Fibroblast of peridontal ligament (primary cell): Measurements from ENCODE around the gene KRT6C.
"Not testable (repeated sequence)": the region's sequence is repeated elsewhere in the genome, so short reads cannot be mapped to it uniquely, and the experiment has no call there.

ENCODE experiments used
- DNase-seq: peaks from one replicate; pipeline ENCODE4 v3.0.0-alpha.2; 2010; ENCODE audit errors: extremely low read depth

KRT6C gene

DNA sequence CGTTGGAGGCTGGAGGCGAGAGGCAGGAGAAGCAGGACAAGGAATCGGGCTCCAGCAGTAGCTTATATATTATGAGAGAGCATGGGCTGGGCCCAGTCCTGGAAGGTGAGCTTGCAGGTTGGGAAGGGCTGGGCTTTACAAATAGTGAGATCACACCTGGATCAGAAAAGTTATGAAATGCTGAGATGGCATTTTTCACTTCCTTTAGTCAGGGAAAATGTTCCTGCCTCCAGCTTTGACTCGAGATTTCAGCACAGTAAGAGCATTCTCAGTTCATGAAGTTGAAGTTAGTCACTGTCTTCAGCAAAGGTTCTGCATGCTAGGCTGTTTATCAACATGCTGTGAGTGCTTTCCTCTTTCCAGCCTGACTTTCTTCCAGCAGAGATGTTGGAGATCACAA lies at the start of gene KRT6C:
Gene KRT6C, minus strand, starts transcription at position 38 of the 400 bp plus-strand sequence. CDS start 68 bp downstream, outside the sequence.
- no peak for DNase-seq

DNA sequence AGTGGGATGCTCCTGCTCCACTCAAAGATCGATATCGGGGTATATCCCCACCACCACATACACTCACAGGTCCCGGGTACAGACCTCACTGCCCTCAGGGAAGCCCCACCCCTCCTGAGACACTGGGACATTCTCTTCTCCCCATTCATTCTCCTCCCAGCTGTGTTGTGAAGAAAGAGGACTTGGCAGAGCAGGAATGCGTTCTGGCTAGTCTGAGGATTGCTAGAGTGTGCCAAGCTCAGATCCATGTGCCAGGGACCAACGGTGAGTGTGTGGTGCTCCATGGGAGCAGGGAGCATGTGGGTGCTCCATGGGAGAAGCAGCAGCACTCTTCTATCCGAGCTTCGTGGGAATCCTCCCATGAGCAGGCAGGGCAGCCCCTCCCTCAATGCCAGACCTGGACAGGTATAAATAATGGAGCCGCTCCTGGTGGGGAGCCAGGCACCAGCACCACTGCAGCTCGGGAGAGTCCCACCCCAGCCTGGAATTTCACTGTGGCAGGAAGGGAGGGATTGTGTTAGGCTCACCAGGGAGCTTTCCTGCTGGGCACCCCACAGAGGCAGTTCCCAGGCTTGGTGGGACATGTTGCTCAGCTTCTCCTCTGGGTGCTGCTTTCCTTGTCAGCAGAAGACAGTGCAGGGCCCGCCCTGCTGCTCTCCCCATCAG lies 48.9 kb upstream of the KRT6C start:
- no peak for DNase-seq

DNA sequence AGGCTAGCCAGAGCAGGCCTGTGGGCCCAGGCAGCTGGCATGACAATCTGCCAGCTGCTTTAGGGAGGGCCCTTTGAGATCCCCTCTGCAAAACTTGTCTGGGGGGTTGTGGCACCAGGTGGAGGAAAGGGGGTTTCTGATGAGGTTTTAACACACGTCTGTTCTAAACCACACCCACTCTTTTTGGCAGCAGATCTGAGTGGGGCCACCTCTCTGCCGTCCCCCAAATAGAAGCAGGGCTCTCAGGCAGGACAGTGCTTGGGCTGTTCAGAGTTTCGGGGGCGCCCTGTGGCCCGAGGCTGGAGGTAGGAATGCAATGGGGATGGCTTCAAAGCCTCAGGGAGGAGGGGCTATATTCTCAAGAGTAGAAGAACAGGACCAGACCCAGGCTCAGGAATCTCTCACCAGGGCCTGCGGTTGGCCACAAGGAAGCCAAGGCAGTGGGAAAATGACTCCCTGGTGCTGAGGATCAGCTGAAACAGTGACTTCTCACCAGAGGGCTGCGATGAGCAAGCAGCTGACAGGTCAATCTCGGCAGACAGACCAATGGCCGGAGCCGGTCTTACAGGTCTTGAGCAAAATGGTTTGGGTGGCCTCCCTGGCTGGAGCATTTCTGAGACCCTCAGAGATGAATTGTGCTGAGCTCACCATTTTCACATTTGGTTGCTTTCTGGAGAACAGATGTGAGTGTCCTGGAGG lies 48.1 kb upstream of the KRT6C start:
- DNase-seq, result no peak

DNA sequence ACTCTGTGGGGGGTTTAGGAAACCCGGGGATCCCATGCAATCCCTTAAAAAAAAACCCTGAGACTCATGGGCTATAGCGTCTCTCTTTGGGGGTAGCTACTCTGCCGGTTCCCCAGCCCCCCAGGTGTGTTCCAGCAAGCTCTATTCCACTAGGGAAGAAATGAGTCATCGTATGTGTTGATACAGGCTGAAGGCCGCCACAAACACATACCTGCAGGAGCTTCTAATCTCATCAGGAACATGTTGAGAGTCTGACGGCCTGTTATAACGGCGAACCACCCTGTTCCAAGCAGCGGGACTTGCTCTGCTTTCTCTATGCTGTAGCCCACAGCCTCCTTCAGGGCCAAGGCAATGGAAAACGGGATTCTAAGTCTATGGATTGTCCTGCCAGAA lies 47.6 kb upstream of the KRT6C start:
- DNase-seq, result no peak

DNA sequence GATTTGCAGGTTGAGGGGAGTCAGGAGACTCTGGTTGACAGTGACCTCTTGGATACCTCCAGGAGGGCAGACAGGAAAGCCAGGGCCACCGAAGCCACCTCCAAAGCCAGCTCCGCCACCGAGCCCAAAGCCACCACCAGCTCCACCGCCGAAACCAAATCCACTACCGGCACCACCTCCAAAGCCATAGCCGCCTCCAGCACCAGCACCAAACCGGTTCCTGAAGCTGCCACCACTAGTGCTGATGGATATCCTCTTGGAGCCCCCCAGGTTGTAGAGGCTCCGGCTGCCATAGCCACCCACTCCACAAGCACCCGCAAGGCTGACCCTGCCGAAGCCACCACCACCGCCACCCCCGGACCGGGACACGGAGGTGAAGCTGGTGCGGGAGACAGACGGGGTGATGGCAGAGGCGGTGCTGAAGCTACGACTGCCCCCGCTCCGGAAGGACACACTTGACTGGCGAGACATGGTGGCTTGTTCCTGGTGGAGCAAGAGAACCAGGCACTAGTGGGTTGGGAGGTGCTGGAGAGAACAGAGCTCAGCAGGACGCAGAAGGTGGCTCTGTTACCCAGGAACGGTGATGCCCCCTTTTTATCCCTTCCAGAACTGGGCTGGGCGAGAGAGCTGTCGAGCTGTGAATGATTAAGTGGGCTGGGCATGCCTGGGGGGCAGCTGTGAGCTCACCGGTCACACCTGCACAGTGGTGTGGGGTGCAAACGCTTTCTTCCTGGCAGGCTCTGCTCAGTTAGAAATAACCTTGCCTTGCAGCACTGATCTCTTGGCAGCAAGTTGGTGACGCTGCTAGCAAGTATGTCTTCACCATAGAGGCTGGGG lies 46.4 kb upstream of the KRT6C start, which contains the start of gene KRT5:
Gene KRT5, minus strand, starts transcription at position 569 of the 837 bp plus-strand sequence. Its CDS starts 98 bp downstream, at position 471.
- DNase-seq, result no peak

DNA sequence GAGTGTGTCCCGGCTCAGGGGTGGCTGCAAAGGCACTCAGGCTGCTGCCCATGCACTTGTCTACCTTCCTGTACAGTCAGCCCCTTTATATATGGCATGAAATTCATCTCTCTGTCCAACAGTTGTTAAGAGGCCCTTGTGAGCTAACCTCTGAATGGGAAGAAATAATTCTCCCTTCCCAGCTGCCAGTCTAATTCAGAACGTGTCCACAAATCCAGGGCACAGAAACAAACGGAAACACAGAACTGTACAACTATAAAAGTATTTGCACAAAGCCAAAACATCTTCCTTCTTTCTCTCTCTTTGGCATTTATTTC lies 45.7 kb upstream of the KRT6C start:
- no peak for DNase-seq

DNA sequence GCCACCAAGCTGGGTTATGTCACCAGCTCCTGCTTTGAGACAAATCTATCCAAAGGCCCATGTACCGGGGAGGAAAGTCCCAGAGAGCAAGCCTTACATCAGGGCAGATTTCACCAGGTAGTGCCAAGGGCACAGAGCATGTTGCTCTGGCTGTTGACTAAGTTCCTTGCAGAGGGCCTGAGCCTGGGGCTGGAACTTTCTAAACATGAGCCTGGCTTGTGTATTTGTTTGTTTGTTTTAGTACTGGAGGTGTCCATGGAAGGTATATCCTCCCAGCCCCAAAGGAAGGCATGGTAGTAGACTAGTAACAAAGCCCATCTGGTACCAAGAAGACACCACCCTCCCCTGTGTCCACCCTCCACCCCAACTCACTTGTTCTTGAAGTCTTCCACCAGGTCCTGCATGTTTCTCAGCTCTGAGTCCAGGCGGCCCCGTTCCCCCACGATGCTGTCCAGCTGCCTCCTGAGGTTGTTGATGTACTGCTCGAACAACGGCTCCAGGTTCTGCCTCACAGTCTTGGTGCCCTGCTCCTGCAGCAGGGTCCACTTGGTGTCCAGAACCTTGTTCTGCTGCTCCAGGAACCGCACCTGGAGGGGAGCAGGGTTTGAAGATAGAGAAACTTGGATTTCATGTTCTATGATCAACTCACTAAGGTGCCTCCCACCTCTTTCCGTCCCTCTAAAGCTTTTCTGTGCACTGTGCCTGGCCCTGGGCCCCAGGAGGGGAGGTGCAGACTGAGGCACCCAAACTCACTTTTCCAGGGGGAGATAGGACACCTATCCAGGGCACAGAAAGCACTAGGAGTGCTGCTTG lies 45.2 kb upstream of the KRT6C start:
- DNase-seq, result no peak

DNA sequence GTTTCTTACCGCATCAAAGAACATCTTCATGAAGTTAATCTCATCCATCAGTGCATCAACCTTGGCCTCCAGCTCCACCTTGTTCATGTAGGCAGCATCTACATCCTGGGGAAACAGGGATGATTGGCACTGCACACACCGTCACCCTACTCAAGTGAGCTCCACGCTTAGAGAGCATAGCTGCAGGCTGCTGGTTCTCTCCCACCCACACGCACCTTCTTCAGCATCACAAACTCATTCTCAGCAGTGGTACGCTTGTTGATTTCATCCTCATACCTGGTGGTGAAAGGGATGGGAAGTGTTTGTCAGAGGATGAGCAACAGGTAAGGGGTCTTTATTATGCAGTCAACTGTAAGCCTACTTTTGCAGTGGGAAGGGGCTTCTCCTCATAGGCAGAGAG lies 44.3 kb upstream of the KRT6C start:
- no peak for DNase-seq

DNA sequence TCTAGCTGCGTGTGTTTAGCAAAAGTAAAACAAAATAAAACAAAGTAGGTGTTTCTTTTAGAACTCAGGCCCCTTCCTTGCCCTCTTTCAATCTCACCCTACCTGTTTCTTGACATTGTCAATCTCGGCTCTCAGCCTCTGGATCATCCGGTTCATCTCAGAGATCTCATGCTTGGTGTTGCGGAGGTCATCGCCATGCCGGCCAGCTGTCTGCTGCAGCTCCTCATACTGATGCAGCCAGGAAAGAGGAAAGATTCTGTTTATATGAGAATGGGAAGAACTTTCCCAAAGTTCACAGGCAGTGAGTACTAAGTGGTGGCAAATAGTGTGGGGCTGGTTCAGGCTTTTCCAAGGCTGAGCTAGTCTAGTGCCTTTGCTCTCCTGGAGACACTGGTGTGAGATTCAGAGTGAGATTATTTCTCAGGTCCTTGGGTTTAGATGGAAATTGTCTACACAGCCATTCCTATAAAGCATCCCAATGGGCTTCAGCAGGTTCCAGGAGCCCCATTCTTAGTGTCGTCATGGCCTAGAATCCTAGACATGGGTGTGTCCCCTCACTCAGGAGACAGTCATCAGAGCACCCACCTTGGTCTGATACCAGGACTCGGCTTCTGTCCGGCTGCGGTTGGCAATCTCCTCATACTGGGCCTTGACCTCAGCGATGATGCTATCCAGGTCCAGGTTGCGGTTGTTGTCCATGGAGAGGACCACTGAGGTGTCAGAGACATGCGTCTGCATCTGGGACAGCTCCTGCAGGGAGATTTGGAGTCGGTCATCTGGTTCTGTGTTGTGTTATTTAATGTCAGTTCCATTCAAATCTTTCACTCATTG lies 43.6 kb upstream of the KRT6C start:
- no peak for DNase-seq

DNA sequence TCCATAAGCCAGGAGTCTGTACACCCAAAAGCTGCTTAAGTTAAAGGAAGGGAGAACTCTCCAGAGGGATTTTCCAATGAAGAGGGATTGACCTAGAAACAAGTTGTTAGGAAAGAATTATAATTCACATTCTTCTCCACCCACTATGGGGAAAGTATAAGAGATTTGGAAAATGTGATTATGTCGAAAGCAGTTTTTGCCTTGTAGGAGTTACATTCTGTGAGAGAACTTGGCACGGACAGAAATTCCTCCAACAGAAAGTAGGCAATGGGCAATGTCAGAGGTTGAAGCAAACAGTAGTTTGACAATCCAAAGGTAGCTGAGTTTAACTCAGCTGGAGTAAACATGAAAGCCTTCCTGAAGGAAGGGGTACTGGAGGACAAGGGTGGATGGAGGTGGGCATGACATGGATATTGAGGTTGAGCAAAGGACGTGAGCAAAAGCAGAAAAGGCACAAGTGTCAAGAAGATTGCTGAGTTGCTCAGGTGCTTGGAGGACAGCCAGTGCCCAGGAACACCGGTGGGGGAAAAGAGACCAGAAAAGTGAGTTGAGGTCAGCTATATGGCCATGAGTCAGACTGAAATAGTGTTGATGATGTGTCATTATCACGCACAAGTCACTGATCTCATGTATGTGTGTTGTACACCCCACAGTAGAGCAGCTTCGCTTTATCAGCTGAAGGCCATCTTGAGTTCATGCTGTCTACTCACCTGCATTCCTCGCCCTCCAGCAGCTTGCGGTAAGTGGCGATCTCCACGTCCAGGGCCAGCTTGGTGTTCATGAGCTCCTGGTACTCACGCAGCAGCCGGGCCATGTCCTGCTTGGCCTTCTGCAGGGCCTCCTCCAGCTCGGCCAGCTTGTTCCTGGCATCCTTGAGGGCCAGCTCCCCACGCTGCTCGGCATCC lies 42.6 kb upstream of the KRT6C start:
- DNase-seq, result no peak

DNA sequence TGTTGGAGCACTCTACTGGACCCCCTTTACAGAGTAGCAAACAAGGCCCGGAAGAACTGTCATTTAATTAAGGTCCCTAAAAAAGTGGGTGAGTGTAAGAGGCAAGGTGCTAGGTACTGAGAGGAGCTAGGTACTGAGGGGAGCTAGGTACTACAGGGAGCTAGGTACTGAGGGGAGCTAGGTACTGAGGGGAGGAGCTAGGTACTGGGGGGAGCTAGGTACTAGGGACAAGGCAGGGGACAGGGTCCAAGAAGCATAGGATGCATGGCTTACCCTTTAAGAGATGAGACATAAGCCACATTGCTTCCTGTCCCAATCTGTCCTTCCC lies 41.7 kb upstream of the KRT6C start:
- no peak for DNase-seq

DNA sequence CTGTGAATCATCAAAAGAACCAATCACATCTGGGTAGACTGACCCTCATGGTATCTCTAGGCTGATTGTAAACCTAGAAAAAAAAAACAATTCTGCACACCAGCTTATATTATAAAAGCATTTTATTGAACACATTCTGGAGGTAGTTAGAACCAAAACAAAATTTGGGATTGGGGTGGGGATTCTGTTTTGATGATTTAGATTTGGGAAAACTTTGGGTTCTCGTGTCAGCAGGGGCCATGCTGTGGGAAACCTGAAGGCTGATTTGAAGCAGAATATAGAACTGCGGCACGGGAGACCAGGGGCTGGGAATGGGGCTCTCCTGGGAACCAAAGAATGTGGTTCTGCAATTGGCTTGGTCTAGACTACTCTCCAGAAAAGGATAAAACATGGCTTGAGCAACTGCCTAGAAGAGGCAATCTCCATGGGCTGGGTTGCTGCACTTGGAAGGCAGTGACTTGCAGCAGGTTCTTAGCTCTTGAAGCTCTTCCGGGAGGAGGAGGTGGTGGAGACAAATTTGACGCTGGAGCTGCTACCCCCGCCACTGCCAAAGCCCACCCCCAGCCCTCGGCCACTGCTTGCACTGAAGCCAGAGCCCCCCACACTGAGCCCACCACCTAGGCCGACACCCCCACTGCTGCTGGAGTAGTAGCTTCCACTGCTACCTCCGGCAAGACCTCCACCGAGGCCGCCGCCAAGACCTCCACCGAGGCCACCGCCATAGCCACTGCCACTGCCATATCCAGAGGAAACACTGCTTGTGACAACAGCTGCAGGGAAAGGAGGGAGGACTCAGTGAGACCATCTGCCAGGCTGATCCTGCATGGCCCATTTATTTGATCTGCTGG lies 41.1 kb upstream of the KRT6C start:
- DNase-seq, result no peak

DNA sequence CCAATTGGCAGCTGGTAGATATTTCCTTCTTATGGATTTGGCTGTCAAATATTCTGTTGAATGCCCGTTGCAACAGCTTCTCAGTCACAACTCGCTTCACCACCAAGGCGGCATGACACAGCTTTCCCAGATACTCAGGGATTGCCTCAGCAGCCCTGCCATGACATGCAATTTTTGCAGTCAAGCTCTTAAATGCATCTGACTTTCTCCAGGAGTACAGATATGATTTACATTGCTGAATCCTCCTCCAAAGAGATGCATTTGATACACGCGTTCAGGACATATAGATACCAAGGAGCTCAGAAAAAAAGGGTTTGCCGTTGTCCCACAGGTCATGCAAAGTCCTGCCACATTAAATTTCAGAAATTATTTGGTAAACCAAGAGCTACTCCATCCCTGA lies 40.1 kb upstream of the KRT6C start:
- DNase-seq, result no peak

DNA sequence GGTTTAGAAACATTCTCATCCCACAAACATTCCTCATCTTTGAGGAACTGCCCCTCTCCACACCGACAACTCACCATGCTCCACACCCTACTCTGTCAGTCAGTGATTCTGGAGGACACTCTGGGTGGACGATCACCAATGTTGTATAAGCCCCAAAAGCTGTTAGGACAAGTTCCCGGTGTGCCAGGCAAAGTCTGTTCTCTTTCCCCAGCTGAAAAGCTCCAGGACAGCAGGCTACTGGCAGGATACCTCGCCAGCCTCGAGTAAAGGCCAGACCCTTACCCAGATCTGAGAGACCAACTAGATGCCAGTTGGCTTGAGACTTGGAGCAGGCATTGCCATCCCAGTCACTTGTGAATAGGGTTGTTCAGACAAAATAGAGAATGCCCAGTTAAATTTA lies 34.6 kb upstream of the KRT6C start:
- DNase-seq, result no peak

DNA sequence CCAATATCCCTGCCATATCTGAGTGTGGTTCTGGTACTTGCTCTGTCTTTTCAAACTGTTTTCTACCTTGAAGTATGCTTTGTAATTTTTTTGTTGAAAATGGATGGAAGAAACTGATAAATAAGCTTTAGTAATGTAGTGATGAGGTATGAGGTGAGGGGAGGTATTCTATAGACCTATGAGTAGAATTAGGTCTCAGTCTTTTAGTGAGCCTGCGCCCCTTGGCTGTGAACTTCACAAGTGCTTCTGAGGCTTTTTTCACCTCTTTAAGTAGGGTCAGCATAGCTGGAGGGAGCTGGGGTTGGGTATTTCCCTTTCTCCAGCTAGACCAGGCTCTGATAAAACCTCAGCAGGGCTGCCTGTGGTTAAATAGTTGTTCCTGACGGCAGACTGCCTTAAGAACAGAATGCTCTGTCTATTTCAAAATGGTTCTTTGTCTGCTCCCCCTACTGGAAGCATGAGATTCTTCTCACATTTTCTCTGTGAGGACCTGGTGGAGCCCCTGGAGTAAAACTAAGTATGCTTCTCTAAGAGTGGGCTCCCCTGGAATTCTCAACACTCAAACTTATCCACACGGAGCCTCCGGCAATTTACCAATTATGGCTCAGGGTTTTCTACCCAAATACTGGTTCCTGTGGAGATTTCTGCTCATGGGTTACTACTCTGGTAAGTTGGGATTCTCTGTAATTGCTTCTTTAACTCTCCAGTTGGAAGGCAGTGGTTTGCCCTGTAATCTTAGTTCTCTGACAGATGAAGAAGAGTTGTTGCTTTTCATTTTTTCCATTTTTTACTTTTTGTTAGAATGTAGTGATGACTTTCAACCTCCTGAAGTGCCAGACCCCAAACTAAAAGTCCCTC lies 33.5 kb upstream of the KRT6C start:
- DNase-seq, result peak; percentile 64

DNA sequence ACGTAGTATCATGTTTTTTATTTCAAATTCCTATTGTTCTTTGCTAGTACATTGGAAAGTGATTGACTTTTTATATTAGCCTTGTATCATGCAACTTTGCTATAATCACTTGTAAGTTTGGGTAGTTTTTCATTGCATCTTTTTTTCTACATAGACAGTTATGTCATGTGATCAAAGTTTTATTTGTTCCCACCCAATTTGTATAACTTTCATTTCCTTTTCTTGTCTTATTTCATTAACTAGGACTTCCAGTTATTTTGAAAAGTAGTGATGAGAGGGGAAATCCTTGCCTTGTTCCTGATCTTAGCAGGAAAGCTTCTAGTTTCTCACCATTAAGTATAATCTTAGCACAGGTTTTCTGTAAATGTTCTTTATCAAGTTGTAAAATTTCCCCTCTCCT lies 29.3 kb upstream of the KRT6C start:
- DNase-seq, result no peak

DNA sequence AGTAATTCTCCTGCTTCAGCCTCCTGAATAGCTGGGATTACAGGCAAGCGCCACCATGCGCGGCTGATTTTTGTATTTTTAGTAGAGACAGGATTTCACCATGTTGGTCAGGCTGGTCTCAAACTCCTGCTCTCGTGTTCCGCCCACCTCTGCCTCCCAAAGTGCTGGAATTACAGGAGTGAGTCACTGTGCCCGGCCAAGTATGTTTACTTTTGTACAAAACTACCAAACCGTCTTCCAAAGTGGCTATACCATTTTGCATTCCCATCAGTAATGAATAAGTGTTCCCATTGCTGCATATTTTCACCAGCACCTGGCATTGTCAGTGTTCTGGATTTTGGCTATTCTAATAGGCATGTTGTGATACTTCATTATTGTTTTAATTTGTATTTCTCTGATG lies 27.9 kb upstream of the KRT6C start:
- DNase-seq, result no peak

DNA sequence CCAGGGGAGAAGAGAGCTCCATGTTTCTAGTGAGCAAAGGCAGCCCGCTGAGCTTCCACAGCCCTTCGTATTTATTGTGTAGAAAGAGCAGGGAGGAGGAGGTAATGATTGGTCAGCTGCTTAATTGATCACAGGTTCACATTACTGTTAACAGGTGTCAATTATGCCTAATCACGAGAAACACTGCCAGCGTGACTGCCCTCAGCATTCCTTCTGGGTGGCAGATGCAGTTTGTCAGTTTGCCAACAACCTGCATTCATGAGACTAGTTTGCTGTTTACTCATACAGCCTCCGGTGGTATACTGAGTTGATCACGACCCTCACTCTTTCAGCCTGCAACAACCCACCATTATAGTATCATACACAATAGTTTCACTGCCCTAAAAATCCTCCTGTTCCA lies 27.0 kb upstream of the KRT6C start:
- DNase-seq, result not testable (repeated sequence)
